GM19351 (cell line): Measurements from ENCODE around the gene SLC9C2.
A peak's percentile ranks its signal among the peaks of the same experiment; 100 is the strongest.
"Not testable (repeated sequence)": the region's sequence is repeated elsewhere in the genome, so short reads cannot be mapped to it uniquely, and the experiment has no call there.

ENCODE experiments used
- ATAC-seq: cut with Tn5 transposase; IDR thresholded peaks from one replicate; pipeline ENCODE4 v1.9.1; 2021; ENCODE audit warnings: mild to moderate bottlenecking, moderate library complexity; ENCODE audit not compliant: unreplicated experiment

The SLC9C2 gene

GRCh38 chr1:173488001-173488400 lies 114.9 kb downstream of the SLC9C2 start:
- ATAC-seq = no peak

GRCh38 chr1:173485401-173485800 lies 117.5 kb downstream of the SLC9C2 start:
- no peak for ATAC-seq

GRCh38 chr1:173484276-173484675 lies 118.6 kb downstream of the SLC9C2 start:
- no peak for ATAC-seq

DNA sequence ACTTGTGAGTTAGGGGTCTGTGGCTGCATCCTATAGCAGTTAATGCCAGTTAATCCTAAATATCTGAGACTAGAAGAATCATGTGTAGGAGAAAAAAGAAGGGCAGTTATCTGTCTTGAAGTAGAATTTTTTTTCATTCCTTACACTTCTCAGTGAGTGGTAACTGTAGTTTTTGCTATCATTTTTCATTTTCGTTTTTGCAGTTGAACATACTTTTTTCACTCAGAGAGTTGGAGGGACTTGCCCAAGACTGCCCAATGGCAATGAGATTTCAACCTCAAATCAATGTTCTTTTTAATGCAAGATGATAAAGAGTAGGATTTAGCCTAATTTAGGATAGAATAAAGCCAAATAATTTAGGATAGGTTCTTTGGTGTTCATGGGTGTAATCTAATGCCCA lies 120.2 kb downstream of the SLC9C2 start:
- no peak for ATAC-seq

DNA sequence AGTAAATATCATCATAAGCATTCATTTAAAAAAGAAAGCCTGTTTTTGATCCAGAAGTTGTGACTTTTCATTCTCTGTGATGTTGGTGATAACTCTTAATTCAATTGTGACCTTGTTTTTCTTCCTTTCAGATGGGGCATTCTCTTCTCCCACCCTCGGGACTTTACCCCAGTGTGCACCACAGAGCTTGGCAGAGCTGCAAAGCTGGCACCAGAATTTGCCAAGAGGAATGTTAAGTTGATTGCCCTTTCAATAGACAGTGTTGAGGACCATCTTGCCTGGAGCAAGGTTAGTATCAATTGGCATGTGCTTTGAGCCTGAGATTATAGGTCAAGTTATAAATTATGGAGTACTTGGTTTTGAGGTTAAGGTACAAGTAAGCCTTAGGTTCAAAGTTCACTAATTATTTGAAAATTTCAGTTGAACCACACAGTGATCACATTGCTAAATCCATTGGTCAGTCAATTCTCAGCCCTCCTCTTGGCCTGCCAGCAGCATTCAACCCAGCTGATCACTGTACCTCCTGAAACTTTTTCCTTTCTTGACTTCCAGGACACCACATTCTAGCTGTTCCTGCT lies 121.6 kb downstream of the SLC9C2 start:
- ATAC-seq = no peak

DNA sequence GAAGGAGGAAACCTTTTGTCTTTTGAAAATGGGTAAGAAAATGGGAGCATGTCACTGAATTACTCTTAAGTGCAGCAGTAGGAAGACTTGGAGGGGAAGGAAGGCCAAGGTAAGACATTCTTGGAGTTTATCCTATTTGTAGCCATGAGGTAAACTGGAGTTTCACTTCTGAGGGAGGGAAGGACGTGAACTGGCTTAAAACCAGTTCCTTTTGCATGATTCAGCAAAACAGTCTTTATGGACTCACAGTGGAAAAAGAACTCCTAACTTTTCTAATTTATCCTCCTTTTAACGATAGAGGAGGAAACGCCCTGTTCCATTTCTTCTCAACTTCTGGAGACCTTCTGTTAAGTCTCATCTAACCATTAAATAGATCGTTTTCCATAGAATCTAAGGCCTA lies 123.2 kb downstream of the SLC9C2 start:
- ATAC-seq = no peak

- ATAC-seq = no peak
Observed at GRCh38 chr1:173478094-173478674, 124.7 kb downstream of the SLC9C2 start.

- peak; percentile 45 for ATAC-seq
Observed at GRCh38 chr1:173477286-173478093, 125.4 kb downstream of the SLC9C2 start, which contains the start of gene PRDX6. Gene PRDX6, plus strand, starts transcription at chr1:173477335. Its CDS starts 63 bp downstream, at chr1:173477398.

GRCh38 chr1:173476665-173477285 lies 126.1 kb downstream of the SLC9C2 start:
- peak; percentile 93 for ATAC-seq

DNA sequence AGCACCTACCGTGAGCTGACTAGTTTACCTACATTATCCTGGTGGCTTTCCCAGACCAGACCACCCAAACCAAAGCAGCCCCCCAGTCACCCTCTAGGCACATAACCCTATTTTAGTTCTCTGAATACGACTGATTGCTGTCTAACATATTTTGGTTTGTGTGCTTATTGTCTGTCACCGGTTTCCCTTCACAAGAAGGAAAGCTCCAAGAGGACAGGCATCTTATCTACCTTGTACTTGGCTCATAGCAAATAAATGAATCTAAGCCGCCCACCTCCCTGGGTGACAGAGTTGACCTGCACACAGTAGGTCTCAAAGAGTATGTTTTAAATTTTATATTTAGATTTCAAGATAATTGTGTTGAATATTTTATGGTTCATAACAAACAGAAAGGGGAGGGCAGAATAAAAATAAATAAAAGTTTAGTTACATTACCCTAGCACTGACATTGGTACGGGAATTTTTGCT lies 126.6 kb downstream of the SLC9C2 start:
- ATAC-seq = no peak

GRCh38 chr1:173475564-173476196 lies 127.2 kb downstream of the SLC9C2 start:
- no peak for ATAC-seq

GRCh38 chr1:173474780-173475421 lies 128.0 kb downstream of the SLC9C2 start:
- ATAC-seq = not testable (repeated sequence)

- no peak for ATAC-seq
Observed at GRCh38 chr1:173474097-173474779, 128.6 kb downstream of the SLC9C2 start.

GRCh38 chr1:173473599-173474011 lies 129.3 kb downstream of the SLC9C2 start:
- ATAC-seq = no peak

DNA sequence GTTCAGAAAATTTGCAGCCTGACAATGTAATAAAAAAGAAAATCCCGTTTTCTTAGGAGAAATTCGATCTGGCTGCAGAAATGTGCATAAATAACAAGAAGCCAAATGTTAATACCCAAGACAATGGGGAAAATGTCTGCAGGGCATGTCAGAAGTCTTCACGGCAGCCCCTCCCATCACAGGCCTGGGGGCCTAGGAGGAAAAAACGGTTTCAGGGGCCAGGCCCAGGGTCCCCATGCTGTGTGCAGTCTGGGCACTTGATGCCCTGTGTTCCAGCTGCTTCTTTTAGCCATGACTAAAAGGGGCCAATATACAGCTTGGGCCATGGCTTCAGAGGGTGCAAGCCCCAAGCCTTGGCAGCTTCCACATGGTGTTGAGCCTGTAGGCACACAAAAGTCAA lies 132.3 kb downstream of the SLC9C2 start:
- ATAC-seq = no peak

DNA sequence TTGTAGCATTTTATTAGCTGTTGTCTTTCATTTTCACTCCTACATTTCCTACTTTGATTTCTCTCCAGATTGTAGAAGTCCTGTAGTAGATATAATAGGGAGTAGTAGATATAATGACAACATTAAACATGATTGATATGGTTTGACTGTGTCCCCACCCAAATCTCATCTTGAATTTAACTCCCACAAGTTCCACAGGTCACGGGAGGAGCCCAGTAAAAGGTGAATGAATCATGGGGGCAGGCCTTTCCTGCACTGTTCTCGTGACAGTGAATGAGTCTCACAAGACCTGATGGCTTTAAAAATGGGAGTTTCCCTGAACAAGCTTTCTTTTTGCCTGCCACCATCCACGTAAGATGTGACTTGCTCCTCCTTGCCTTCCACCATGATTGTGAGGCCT lies 133.2 kb downstream of the SLC9C2 start:
- no peak for ATAC-seq

DNA sequence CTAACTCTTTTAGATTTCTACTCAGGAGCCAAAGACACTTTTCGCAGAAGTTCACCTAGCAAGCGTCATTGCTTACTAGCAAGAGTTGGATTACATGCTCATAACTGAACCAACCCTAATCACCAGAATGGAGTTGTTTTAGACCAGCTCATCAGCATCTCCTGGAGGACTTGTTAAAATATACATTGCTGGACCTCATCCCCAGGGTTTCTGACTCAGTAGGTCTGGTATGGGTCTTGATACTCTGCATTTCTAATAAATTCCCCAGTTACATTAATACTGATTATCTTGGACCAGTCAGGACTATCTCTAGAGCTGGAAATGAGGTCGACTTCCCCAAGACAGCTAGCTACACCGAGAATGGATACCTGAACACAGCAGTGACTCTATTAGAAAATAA lies 135.4 kb downstream of the SLC9C2 start:
- no peak for ATAC-seq

DNA sequence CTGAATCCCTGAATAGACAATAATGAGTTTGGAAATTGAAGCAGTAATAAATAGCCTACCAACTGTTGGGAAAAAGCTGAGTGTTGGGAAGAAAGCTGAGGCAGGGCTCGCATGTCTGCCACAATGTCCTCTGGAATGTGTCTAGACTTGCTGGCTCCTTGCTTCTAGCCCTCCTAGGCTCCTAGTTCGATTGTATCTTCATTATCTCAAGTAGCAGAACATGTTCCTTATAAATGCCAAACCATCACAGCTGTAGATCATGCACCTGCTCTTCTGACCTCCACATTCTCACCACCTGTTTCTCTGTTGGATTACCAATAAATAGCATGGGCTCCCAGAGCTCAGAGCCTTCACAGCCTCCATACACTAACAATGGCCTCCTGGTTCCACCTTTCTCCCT lies 138.7 kb downstream of the SLC9C2 start:
- not testable (repeated sequence) for ATAC-seq

DNA sequence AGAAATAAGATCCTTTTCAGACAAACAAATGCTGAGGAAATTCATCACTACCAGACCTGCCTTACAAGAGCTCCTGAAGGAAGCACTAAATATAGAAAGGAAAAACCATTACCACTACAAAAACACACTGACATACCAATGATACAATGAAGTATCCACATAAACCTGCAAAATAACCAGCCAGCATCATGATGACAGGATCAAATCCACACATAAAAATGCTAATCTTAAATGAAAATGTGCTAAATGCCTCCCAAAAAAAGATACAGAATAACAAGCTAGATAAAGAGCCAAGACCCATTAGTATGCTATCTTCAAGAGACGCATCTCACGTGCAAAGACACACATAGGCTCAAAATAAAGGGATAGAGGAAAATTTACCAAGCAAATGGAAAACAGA lies 140.2 kb downstream of the SLC9C2 start:
- ATAC-seq = not testable (repeated sequence)

DNA sequence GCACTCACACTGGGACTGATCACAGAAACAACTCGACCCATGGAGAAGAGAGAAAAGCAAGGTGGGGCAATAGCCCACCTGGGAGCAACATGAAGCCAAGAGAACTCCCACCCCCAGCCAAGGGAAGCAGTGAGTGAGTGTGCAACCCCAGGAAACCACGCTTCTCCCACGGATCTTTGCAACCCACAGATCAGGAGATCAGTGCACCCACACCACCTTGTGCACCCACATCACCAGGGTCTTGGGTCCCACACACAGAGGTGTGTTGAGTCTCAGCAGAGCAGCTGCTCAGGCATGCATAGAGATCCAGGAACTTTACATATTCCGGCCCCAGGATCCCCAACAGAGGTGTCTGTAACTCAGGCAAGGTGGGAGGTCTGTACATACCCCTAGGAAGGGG lies 143.0 kb downstream of the SLC9C2 start:
- ATAC-seq = no peak
